H1 (cell line): Measurements from ENCODE around the gene CTNND2.

Experiments used
- CHD2 ChIP-seq: IDR thresholded peaks from 2 replicates; pipeline ENCODE4 v1.6.1; 2012; ENCODE audit warnings: low read length, improper control_type of control experiment
- EP300 ChIP-seq, 2 experiments: IDR thresholded peaks; 1 replicate in 1 of 2; 2 replicates in 1 of 2; pipeline ENCODE4 v1.6.1; 2011 to 2012; ENCODE audit warnings: low read depth in 2 of 2, low read length in 2 of 2, mild to moderate bottlenecking in 2 of 2, borderline replicate concordance in 1 of 2, inconsistent platforms in 1 of 2, moderate library complexity in 1 of 2
- EZH2 ChIP-seq: fragments of 200-600 bp; sonication (generic); IDR thresholded peaks from 2 replicates; pipeline ENCODE4 v1.7.1; 2012; ENCODE audit warnings: low read depth, mild to moderate bottlenecking, moderate library complexity, low read length, inconsistent platforms; ENCODE audit not compliant: severe bottlenecking
- JUND ChIP-seq: IDR thresholded peaks from 2 replicates; pipeline ENCODE4 v1.6.1; 2011; ENCODE audit warnings: mild to moderate bottlenecking, improper control_type of control experiment, low read length
- KDM1A ChIP-seq: fragments of 200-600, 300-600 bp; sonication (generic); IDR thresholded peaks from 2 replicates; pipeline ENCODE4 v1.7.1; 2016; ENCODE audit warnings: mild to moderate bottlenecking, low read length, borderline replicate concordance
- SP2 ChIP-seq: IDR thresholded peaks from 2 replicates; pipeline ENCODE4 v1.6.1; 2012; ENCODE audit warnings: mild to moderate bottlenecking, low read length, inconsistent platforms
- TF ChIP-seq, protein P1 (sequence below), 3 experiments: IDR thresholded peaks; 1 replicate in 2 of 3; 2 replicates in 1 of 3; pipeline versions ENCODE4 v1.5.1 to v1.6.1; 2011; ENCODE audit warnings: low read length in 3 of 3, mild to moderate bottlenecking in 3 of 3, inconsistent platforms in 2 of 3, low read depth in 1 of 3, moderate library complexity in 1 of 3; ENCODE audit not compliant: insufficient read depth in 1 of 3; ENCODE audit errors: control extremely low read depth in 1 of 3

DNA sequence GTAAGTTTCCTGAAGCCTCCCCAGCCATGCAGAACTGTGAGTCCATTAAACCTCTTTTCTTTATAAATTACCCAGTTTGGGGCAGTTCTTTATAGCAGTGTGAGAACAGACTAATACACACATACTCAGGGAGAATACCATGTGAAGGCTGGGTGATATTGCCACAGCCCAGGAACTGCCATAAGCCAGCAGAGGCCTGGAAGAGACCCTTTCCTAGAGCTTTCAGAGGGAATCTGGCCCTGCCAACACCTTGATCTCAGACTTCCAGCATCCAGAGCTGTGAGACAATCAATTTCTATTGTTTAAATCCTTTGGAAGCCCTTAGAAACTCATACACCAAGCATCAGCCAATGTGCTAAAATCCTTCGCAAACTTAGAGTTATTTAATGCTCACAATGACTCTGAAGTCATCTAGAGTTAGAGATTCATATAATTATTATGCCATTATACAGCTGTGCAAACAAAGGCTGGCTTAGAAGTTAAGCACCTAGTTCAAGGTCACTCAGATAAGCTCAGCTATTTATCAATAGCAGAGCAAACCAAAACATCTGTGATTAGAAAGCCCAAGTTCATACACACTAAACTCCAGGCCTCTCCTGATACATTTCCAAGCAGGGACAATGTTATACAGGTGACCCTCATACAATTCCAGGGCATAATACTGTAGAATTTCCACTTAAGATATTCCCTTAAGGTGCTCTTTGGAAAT is 611.4 kb downstream of the CTNND2 start:
- TF ChIP-seq, protein P1, sequence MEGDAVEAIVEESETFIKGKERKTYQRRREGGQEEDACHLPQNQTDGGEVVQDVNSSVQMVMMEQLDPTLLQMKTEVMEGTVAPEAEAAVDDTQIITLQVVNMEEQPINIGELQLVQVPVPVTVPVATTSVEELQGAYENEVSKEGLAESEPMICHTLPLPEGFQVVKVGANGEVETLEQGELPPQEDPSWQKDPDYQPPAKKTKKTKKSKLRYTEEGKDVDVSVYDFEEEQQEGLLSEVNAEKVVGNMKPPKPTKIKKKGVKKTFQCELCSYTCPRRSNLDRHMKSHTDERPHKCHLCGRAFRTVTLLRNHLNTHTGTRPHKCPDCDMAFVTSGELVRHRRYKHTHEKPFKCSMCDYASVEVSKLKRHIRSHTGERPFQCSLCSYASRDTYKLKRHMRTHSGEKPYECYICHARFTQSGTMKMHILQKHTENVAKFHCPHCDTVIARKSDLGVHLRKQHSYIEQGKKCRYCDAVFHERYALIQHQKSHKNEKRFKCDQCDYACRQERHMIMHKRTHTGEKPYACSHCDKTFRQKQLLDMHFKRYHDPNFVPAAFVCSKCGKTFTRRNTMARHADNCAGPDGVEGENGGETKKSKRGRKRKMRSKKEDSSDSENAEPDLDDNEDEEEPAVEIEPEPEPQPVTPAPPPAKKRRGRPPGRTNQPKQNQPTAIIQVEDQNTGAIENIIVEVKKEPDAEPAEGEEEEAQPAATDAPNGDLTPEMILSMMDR (IDR thresholded peaks at IDR 0.05; ENCODE audit: control extremely low read depth in 1 of 3, insufficient read depth in 1 of 3, low read depth in 1 of 3, low read length in 3 of 3), result no peak
- TF ChIP-seq KDM1A, result no peak
- TF ChIP-seq JUND, result no peak
- TF ChIP-seq SP2, result no peak
- no peak for TF ChIP-seq CHD2
- TF ChIP-seq EZH2, result no peak
- TF ChIP-seq EP300 (IDR thresholded peaks at IDR 0.05; ENCODE audit: borderline replicate concordance in 1 of 2, low read depth in 2 of 2, low read length in 2 of 2), result no peak
